Activated naive CD4-positive, alpha-beta T cell treated with anti-CD3 and anti-CD28 coated beads for 36 hours (primary cell): ENCODE measurements around the gene IGSF3. TPM values are rescaled to one million over a fixed set of nuclear protein-coding genes. Genes with fewer than 3 reads are reported as not detected.
A peak's percentile ranks its signal among the peaks of the same experiment; 100 is the strongest.
"Not testable (repeated sequence)": the region's sequence is repeated elsewhere in the genome, so short reads cannot be mapped to it uniquely, and the experiment has no call there.

Source experiments
- CTCF ChIA-PET: fragments of 350-600 bp; sonication (Branson Sonifier 250); formaldehyde crosslinking; loops from one replicate; lab custom pipeline; 2021; ENCODE audit warnings: antibody characterized with exemption; lab: Charles Lee
- DNase-seq: peaks from one replicate; pipeline ENCODE4 v3.0.0-alpha.2; 2020
- H3K27ac Mint-ChIP-seq: one replicate; pipeline ENCODE4 v1.8.0; 2021; ENCODE audit warnings: mild to moderate bottlenecking, mixed read lengths
- H3K27me3 Mint-ChIP-seq: one replicate; pipeline ENCODE4 v1.8.0; 2021; ENCODE audit warnings: low read depth, mixed read lengths
- H3K36me3 Mint-ChIP-seq: one replicate; pipeline ENCODE4 v1.8.0; 2021; ENCODE audit warnings: low read depth, mixed read lengths
- H3K4me1 Mint-ChIP-seq: one replicate; pipeline ENCODE4 v1.8.0; 2021; ENCODE audit warnings: low read depth, mixed read lengths
- H3K4me3 Mint-ChIP-seq: one replicate; pipeline ENCODE4 v1.8.0; 2021; ENCODE audit warnings: mild to moderate bottlenecking, moderate library complexity, mixed read lengths
- H3K9me3 Mint-ChIP-seq: one replicate; pipeline ENCODE4 v1.8.0; 2021; ENCODE audit warnings: mixed read lengths
- intact Hi-C: fragments of 100-400 bp; cut with micrococcal nuclease; formaldehyde crosslinking; loops from one replicate; pipeline ENCODE4 v1.15.1; 2023
- total RNA-seq, 2 experiments: library from RNA; stranded (reverse); gene quantifications; one replicate each; pipeline ENCODE4 v1.2.3, GENCODE V29; 2021

The IGSF3 gene
- total RNA-seq, 2 experiments from 2014 or later: 0.81 to 0.96 TPM

DNA sequence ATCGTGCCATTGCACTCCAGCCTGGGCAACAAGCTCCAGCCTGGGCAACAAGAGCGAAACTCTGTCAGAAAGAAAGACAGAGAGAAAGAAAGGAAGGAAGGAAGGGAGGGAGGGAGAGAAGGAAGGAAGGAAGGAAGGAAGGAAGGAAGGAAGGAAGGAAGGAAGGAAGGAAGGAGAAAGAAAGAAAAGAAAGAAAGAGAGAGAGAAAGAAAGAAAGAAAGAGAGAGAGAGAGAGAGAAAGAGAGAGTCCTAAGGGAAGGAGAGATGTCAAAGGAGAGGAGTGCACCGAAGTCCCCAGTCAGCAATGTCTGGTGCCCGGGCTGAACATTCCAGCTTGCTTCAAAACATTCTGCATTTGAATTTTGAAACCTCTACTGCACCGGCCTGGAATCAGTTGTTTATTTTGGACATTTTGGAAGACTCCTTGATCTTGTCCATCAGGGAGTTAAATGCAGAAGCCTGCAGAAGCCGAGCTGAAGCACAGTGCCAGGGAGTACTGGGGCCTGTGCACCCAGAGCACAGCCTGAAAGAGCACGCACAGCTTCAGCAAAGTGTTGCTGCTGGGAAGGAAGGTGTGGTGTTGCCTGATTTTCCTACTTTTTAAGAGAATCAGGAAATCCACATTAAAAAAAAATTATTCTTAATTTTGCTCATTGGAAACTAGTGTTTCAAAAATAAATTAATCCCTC lies 3.7 kb upstream of the IGSF3 start:
- intact Hi-C loops: no loop called here
- no peak overlapping the region for H3K27ac Mint-ChIP-seq
- no peaks in the 10 kb centered on the region for H3K9me3 Mint-ChIP-seq

DNA sequence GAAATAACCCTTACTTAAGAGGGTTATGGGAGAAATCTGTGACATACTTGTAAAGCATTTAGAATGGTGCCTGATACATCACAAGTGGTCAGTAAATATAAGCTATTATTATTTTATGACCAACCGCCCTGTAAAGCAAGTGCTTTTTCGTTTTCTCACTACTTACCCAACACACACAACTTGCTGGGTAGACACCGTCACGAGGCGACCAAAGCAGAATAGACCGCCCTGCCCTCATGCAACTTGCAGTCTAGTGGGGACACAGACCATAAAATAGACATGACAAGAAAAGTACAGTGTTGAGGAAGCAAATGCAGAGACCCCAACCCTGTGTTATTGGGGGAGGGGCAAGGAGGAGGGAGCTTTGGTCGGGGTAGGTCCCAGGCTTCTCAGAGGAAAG lies 744 bp upstream of the IGSF3 start:
- Mint-ChIP-seq H3K4me1 (peaks cover 3% of the 10 kb centered on the region), H3K4me3 (peak overlapping the region; percentile 61), H3K9me3 (no peaks in the 10 kb centered on the region), H3K27ac (no peak overlapping the region), H3K27me3 (peaks cover 45% of the 10 kb centered on the region), H3K36me3 (no peaks in the 10 kb centered on the region)
- CTCF ChIA-PET: interaction anchor here (0.6 to 1.3 kb wide), 2 partner anchors 56 to 94 kb away, joined by 3 to 4 read pairs; no protein-coding TSS in a partner anchor
- intact Hi-C loops: loop anchor here (5.0 kb wide), 1 partner anchor 149 kb away; no protein-coding TSS in a partner anchor
- DNase-seq: no peak

More for the DNA sequence above, 3.7 kb upstream of the IGSF3 start:
- CTCF ChIA-PET: interaction anchor here (0.6 to 3.4 kb wide), 5 partner anchors 10 to 373 kb away, joined by 3 to 19 read pairs (median 4); no protein-coding TSS in a partner anchor
- Mint-ChIP-seq H3K4me3 (no peak overlapping the region), H3K36me3 (no peaks in the 10 kb centered on the region), H3K4me1 (peaks cover 3% of the 10 kb centered on the region), H3K27me3 (peaks cover 31% of the 10 kb centered on the region)
- DNase-seq: no peak

DNA sequence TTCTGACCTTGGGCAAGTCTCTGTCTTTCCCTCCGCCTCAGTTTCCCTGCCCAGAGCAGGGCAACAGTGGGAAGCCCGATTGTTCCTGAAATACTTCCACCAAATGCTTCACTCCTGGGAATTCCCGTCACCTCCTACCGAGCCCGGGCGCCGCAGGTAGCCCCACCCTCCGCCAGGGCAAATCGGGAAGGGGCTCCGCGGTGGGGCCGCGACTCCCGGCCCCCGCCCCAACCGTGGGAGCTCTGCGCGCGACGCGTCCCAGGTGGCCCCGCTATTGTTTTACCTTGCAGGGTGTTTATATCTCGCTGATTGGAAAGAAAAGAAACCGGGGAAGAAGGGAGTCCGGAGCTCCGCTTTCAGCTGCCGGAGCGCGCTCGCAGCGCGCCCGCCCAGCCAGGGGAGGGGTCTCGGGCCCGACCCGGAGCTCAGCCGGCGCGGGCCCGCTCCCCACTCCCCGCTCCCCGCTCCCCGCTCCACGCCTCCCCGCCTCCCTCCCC lies 407 bp downstream of the IGSF3 start:
- Mint-ChIP-seq H3K4me1 (peaks cover 3% of the 10 kb centered on the region), H3K4me3 (peak overlapping the region; percentile 61), H3K27ac (no peak overlapping the region), H3K9me3 (no peaks in the 10 kb centered on the region), H3K27me3 (peaks cover 45% of the 10 kb centered on the region), H3K36me3 (no peaks in the 10 kb centered on the region)
- DNase-seq: no peak
- intact Hi-C loops: loop anchor here (5.0 kb wide), 1 partner anchor 150 kb away; no protein-coding TSS in a partner anchor
- CTCF ChIA-PET: interaction anchor here (1.3 to 1.4 kb wide), 2 partner anchors 41 to 93 kb away, joined by 3 read pairs; no protein-coding TSS in a partner anchor

DNA sequence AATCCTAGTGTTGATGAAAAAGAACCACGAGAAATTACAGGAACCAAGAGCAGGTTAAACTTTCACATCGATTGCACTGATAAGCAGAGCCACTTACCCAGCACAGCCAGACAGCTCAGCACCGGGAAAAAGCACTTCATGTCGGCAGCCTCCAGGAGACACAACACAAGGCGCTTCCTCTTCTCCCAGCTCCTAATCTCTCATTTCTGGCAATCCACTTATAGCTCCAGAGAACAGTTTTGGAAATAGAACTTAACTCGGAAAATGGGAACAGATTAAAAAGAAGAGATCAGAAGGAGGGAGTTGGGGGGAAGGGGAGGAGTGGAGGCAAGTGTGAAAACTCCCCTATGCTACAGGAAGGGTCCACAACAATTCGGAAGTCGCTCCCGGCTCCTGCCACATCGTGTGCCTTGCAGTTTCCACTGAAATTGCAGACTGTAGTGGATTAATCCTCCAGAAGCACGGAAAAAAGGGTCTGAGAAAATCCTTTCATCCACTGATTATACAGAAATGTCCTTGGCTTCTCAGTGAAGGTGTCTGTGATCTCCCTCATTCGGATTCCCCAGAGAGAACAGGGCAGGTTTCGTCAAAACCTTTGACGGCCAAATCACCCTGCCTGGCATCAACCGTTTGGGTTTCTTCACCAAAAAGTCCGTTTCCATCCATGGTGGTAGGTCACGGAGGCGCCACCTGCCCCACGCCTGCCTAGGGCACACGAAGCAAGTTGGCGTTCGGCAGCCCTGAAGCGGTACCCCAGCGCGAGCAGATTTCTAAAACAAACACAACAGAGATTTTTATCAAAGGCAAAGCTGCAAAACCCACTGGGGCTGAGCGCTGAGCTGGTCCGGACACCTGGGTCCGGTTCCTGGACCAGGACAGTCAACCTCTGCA lies 1.1 kb downstream of the IGSF3 start:
- no peak overlapping the region for H3K27ac Mint-ChIP-seq
- H3K4me1 Mint-ChIP-seq: peaks cover 3% of the 10 kb centered on the region
- peak overlapping the region; percentile 61 for H3K4me3 Mint-ChIP-seq
- CTCF ChIA-PET: interaction anchor here (1.0 to 1.4 kb wide), 2 partner anchors 41 to 92 kb away, joined by 3 read pairs; no protein-coding TSS in a partner anchor
- no peaks in the 10 kb centered on the region for H3K36me3 Mint-ChIP-seq
- intact Hi-C loops: loop anchor here (5.0 kb wide), 1 partner anchor 151 kb away; no protein-coding TSS in a partner anchor
- peak; percentile 12 for DNase-seq
- no peaks in the 10 kb centered on the region for H3K9me3 Mint-ChIP-seq
- peaks cover 43% of the 10 kb centered on the region for H3K27me3 Mint-ChIP-seq

DNA sequence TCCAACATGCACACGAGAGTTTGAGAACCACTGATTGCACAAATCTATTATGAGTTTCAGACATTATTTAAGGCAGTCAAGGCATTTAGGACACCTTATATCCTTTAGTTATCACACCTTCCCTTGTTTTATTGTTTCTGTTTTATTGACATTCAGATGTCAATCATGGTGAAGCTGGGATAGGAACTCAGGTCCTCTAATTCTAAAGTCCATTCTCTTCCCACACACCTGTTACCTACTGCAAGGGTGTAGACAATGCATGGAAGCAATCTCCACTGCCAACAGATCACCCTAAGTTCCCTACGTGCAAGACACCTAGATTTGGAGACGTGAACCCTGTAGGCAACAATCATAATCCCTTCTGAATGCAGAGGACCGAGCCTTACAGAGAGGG lies 2.6 kb downstream of the IGSF3 start:
- no peak for DNase-seq
- no peak overlapping the region for H3K27ac Mint-ChIP-seq
- peaks cover 3% of the 10 kb centered on the region for H3K4me1 Mint-ChIP-seq
- CTCF ChIA-PET: no interaction called here
- H3K27me3 Mint-ChIP-seq: peaks cover 40% of the 10 kb centered on the region
- H3K36me3 Mint-ChIP-seq: no peaks in the 10 kb centered on the region
- no peaks in the 10 kb centered on the region for H3K9me3 Mint-ChIP-seq
- intact Hi-C loops: loop anchor here (5.0 kb wide), 1 partner anchor 152 kb away; no protein-coding TSS in a partner anchor
- H3K4me3 Mint-ChIP-seq: no peak overlapping the region

DNA sequence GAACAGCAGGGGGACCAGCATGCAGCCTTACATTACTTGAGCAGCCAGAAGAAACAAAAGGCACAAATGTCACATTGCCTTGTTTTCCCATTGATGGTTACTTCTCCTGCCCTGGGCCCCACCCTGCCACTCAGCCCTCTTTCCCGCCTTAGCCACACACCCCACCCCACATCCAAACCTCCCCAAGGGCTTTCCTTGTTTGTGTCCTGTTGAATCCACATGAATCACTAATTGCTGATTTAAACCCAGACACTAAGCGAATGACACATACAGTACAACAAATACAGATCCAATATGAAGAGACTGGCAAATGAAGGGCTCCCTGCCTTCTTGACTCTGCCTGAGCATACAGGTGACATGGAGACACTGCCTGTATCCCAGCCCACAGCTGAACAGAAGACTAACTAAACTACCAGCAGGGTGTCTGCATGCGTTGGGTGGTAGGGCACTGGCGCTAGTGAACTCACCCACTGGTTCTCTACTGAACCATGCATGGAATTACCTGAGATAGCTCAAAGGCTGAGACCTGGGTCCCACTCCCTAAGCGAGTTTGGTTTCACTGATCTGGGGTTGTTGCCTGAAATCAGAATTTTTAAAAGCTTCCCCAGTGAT lies 3.1 kb downstream of the IGSF3 start:
- CTCF ChIA-PET: no interaction called here
- peaks cover 3% of the 10 kb centered on the region for H3K4me1 Mint-ChIP-seq

DNA sequence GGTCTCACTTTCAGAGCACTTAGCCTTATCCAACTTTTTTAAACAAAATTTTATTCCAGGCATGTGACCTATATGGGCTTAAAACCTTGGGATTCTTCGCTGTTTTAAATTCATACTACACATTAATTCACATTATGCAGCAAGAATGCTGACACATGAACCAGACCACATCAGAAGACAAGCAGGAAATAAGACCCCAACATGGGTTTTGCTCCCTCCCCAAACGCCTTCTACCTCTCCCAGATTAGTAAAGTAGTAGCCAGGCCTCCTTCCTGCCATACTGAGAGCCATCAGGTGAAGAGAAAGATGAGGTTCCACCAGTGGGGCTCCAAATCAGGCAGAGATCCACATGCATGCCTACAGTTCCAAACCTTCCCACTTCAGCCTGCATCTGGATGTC lies 3.7 kb downstream of the IGSF3 start:
- H3K36me3 Mint-ChIP-seq: no peaks in the 10 kb centered on the region
- CTCF ChIA-PET: no interaction called here
- peaks cover 3% of the 10 kb centered on the region for H3K4me1 Mint-ChIP-seq

More for the DNA sequence above, 3.1 kb downstream of the IGSF3 start:
- H3K27me3 Mint-ChIP-seq: peaks cover 40% of the 10 kb centered on the region
- H3K36me3 Mint-ChIP-seq: no peaks in the 10 kb centered on the region
- no peak overlapping the region for H3K27ac Mint-ChIP-seq
- intact Hi-C loops: no loop called here
- no peaks in the 10 kb centered on the region for H3K9me3 Mint-ChIP-seq
- DNase-seq: no peak
- no peak overlapping the region for H3K4me3 Mint-ChIP-seq

DNA sequence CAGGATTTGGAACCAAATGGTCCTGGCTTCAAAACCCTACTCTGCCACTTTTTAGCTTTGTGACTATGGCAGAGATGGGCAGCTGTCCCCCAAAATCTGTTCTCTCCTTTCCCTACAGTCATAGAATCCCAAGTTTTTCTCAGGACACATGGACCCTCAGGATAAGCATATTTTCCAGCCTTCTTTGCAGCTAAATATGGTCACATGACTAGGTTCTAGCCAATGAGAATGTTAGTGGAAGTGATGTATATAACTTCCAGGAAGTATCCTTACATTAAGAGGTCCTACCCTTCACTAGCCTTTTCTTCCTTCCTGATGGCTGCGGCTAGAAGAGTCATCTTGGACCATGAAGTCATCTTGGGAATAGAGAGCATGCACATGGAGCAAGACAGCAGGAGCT lies 5.9 kb downstream of the IGSF3 start:
- Mint-ChIP-seq H3K27me3 (peaks cover 30% of the 10 kb centered on the region), H3K4me3 (no peak overlapping the region), H3K36me3 (no peaks in the 10 kb centered on the region), H3K27ac (no peak overlapping the region), H3K4me1 (peaks cover 1% of the 10 kb centered on the region), H3K9me3 (no peaks in the 10 kb centered on the region)
- intact Hi-C loops: no loop called here
- DNase-seq: no peak
- CTCF ChIA-PET: interaction anchor here (1.5 to 3.1 kb wide), 2 partner anchors 11 to 87 kb away, joined by 7 to 19 read pairs; no protein-coding TSS in a partner anchor

More for the DNA sequence above, 3.7 kb downstream of the IGSF3 start:
- DNase-seq: no peak
- H3K27ac Mint-ChIP-seq: no peak overlapping the region
- H3K9me3 Mint-ChIP-seq: no peaks in the 10 kb centered on the region
- intact Hi-C loops: no loop called here
- peaks cover 40% of the 10 kb centered on the region for H3K27me3 Mint-ChIP-seq
- no peak overlapping the region for H3K4me3 Mint-ChIP-seq

DNA sequence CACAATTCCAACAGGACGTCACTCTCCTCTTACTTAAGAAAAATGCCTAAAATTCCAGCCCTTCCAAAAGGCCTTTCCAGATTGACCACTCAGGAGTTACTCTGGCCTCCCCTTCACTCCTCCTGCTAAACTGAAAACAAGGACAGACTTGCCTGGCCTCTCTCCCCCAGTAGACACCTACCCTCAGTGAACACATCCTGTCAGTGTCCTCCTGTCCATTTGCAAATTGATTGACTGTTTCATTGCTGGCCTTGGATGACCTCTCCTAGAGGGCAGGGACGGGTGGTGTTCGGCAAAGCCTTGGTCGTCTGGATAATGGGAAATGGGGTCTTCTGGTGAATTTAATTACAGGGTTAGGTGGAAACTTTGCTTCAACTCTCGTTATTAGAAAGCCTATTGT lies 8.9 kb downstream of the IGSF3 start:
- H3K27me3 Mint-ChIP-seq, H3K27ac Mint-ChIP-seq, DNase-seq, H3K9me3 Mint-ChIP-seq, intact Hi-C loops, CTCF ChIA-PET, H3K4me3 Mint-ChIP-seq, H3K36me3 Mint-ChIP-seq, H3K4me1 Mint-ChIP-seq: not testable (repeated sequence)

DNA sequence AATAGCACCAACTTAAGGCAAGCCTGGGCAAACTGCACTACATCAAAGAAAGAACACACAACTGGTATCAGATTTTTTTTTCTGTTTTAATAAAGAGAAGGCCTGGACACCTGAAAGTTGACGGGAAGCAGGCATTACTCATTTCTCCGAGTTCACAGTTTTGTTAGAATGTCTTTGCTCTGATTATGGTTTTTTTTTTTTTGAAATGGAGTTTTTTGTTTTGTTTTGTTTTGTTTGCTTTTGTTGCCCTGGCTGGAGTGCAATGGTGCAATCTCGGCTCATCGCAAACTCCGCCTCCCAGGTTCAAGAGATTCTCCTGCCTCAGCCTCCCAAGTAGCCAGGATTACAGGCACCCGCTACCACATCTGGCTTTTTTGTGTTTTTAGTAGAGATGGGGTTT lies 9.7 kb downstream of the IGSF3 start:
- CTCF ChIA-PET, H3K4me1 Mint-ChIP-seq, H3K36me3 Mint-ChIP-seq, H3K27me3 Mint-ChIP-seq, H3K27ac Mint-ChIP-seq, H3K9me3 Mint-ChIP-seq, intact Hi-C loops, DNase-seq, H3K4me3 Mint-ChIP-seq: not testable (repeated sequence)

DNA sequence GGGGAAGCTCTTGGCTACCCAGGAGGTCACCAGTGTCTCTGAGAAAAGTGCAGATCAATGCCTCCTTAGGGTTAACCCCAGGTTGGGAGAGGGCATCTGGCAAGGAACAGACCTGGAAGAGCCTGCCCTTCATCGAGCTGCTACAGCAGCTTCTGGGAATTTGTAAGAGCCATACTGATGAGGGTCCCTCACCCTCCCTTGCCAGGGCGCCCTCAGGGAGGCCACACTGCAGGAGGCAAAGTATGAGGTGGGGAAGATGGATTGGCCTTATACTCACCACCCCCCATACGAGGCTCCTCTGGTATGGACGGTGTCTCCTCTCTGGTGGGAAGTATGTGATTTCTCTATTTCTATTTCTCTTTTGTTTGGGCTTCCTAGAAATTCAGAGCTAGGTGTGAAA lies 13.2 kb downstream of the IGSF3 start:
- no peak overlapping the region for H3K27ac Mint-ChIP-seq
- CTCF ChIA-PET: no interaction called here
- H3K36me3 Mint-ChIP-seq: no peaks in the 10 kb centered on the region
- H3K4me1 Mint-ChIP-seq: no peaks in the 10 kb centered on the region
- intact Hi-C loops: no loop called here
- DNase-seq: no peak
- no peak overlapping the region for H3K4me3 Mint-ChIP-seq
- peaks cover 3% of the 10 kb centered on the region for H3K27me3 Mint-ChIP-seq
- H3K9me3 Mint-ChIP-seq: no peaks in the 10 kb centered on the region

DNA sequence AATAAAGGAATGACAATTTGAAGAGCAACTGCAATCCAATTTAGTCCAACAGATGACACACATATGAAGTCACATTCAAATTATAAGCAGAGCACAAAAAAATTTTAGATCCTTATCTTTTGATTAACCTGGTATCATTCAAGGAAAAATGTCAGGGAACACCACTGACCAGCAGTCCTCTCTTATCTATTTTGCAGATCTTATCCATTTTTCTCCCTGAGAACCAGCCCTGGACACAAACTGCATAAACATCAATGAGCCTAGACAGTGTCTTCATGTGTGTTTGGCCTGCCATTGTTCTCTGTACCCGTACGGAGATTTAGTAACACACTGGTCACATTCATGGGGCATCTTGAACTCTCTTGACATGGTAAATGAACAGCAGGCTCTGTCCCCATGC lies 14.9 kb downstream of the IGSF3 start:
- CTCF ChIA-PET, H3K36me3 Mint-ChIP-seq, intact Hi-C loops, H3K27ac Mint-ChIP-seq, H3K27me3 Mint-ChIP-seq, H3K4me3 Mint-ChIP-seq, H3K4me1 Mint-ChIP-seq, DNase-seq, H3K9me3 Mint-ChIP-seq: not testable (repeated sequence)
